H54 (cell line): ENCODE data around the gene PLAAT1.
A peak's percentile ranks its signal among the peaks of the same experiment; 100 is the strongest.

Source experiments
- DNase-seq: peaks from one replicate; pipeline ENCODE4 v3.0.0; 2011; ENCODE audit warnings: low spot score, mixed read lengths; ENCODE audit not compliant: insufficient read length
- FAIRE-seq: peaks from 3 replicates; lab custom pipeline; 2011; peaks lifted over from hg19 to GRCh38; lab: Jason Lieb, UNC
- POLR2A ChIP-seq: IDR thresholded peaks from 2 replicates; pipeline ENCODE4 v1.6.1; 2011; ENCODE audit warnings: low read depth, mild to moderate bottlenecking, low read length

Gene PLAAT1

DNA sequence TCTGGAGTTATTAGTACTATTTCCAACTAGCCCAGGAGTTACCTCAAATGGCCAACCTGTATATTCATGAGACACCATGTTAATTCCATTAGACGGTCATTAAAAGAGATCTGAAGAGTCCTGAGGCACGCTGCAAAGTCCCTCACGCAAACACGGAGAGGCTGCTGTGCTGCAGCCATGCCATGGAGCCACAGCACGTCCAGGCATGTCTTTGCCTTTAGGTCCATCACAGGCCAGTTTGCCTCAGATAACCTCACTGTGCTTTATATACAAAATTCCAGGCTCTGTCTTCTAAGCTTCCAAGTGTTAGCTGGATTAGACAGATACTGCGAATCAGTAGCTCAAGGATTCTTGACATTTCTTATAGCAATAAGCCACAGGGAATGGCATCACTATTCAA lies 9.8 kb upstream of the PLAAT1 start:
- no peak for DNase-seq
- TF ChIP-seq POLR2A, result no peak
- FAIRE-seq, result no peak

DNA sequence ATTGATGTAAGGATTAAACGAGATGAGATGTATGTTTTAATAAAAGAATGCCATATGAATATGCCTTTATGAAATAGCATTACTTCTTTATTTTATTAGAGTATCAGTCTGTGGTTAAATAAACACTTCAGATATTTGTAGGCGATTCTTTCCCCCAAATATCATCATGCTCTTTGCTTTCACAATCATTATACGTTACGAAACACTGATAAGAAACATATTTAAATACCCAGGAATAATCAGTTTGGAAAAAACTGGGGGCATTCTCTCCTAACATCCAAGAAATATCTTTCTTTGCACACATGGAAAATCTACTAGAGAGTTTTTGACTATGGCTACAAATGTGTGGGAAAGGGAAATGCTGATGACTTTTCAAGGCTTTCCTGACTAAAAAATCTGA lies 4.4 kb upstream of the PLAAT1 start:
- FAIRE-seq (no peak), DNase-seq (no peak)
- no peak for TF ChIP-seq POLR2A

DNA sequence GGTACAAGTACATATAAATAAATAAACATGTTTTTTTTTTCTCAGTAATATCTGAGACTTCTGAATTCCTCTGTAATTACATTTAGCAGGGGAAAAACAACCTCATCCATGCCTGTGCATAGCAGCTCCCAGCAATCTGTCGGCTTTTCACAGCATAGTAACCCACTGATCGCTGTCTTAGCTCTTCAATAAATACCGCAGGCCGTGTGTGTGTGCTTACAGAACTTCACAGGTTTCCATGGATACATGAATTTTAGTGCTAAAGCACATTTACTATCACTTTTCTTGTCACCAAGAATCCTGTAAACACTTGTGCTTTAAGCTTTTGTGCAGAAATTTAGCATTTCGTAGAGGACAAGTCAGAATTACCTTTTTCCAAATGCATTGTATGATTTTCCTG lies 4.0 kb upstream of the PLAAT1 start:
- DNase-seq (no peak), FAIRE-seq (no peak)
- TF ChIP-seq POLR2A, result no peak

DNA sequence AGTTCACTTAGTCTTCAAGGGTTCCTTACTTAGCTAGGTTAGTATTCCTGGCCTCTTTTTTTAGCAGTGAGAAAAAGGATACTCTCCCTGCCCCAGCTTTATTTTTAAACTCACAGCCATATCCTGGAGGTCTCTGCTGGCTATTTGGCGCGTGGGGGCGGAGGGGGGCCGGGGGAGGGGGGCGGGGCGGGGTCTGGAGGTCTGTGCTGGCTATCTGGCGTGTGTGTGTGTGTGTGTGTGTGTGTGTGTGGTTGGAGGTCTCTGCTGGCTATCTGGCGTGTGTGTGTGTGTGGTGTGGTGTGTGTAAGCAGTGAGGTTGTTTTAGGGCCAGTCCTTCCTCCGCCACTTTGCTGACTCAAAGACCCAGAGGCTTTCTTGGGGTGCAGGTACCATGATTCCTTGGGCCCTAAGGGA lies 579 bp upstream of the PLAAT1 start:
- FAIRE-seq, result peak; percentile 23
- TF ChIP-seq POLR2A, result no peak
- no peak for DNase-seq

DNA sequence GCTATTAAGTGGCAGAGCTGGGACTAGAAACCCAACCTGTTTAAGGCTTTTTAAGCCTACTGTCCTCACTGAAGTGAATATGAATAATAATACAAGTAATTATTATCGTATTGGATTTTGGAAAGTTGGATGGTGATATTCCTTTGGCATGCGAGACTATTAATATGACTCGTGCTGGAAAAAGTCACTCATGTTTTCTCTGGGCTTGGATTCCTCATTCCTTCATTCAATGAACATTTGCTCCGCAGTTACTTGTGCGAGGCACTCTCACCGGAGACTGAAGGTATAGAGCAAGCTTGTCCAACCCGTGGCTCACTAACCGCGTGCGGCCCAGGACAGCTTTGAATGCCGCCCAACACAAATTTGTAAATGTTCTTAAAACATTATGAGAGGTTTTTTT lies 694 bp downstream of the PLAAT1 start:
- no peak for DNase-seq
- no peak for FAIRE-seq
- TF ChIP-seq POLR2A, result no peak

DNA sequence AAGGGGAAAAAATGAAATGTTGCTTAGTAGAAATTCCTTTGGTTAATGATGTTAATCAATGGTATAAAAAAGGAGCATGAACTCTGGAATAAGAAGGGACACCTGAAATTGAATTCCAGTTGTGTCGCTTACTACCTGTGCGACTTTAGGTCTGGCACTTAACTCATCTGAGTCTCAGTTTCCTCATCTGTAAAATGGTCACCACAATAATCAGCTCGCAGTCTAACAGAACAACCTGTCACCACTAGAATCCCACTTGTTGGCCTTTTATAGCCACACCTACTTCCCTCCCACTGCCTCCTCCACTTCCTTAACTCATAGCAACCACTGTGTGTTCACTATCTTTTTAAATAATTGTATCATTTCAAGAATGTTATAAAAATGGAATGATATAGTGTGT lies 2.5 kb downstream of the PLAAT1 start:
- FAIRE-seq (peak; percentile 52), DNase-seq (no peak)
- no peak for TF ChIP-seq POLR2A

DNA sequence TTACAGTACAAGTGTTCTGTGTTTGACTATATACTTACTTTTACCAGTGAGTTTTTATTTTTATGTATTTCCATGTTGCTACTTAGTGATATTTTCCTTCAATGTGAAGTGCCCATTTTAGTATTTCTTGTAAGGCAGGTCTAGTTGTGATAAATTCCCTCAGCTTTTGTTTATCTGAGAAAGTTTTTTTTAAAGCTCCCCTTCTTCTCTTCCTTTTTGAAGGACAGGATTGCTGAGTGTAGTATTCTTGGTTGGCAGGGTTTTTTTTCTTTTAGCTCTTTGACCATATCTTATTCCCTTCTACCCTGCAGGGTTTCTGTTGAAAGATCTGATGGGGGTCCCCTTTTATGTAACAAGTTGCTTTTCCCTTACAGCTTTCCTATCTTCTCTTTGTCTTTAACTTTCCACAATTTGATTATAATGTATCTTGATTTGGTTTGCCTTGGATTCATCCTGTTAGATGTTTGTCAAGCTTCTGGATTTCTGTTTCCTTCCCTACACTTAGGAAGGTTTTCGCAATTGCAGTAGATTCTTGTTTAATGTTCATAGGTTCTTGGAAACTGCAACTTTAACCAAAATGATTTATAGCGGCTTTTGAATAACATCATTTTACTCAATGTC lies 7.9 kb downstream of the PLAAT1 start:
- DNase-seq, result no peak
- TF ChIP-seq POLR2A, result no peak
- no peak for FAIRE-seq

DNA sequence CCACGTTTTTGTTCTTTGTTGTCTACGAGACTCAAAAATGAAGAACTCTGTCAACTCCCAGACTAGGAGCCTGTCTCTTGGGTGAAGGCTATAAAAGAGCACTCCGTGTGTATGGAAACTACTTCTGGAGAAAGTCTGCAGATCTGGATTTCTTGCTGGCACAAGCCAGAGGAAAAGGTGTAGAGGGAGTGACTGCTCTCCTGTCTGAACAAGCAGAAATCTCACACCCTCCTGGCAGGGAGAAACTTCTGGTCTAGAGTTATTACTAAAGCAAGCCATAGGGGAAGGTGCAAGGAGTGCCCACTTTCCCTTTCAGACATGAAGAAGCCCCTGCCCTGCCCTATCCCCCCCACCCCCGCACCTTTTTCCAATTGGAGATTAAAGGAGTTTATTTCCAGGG lies 9.5 kb downstream of the PLAAT1 start:
- FAIRE-seq (no peak), DNase-seq (no peak)
- TF ChIP-seq POLR2A, result no peak

DNA sequence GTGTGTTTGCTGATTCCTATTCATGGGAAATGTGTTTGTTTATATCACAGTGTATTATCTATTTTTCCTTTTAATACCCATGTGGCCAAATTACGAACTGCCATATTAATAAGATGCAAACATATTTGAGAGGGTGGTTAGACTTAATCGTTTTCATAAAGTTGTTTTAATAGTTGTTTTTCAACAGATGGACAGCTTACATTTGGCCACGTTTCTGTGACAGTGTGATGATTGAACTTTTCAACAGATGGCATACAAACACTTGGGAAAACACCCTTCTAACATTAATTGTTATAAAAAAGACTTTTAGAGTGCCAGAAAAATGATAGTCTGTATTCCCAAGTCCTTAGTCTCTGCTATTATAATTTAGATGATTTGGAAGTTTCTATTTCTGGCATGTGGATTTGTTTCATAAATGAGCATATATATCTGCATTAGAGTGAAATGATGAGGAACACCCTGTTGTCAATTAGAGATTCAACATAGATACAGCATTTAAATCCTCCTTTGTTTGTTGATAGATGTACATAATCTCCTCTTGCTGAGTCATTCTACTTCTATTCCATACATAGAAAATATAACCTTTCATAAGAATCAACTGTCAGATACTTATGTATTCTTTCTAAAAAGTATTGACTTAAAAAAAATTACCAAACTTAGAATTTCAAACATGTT lies 13.1 kb downstream of the PLAAT1 start:
- DNase-seq (no peak), FAIRE-seq (no peak)
- TF ChIP-seq POLR2A, result no peak

DNA sequence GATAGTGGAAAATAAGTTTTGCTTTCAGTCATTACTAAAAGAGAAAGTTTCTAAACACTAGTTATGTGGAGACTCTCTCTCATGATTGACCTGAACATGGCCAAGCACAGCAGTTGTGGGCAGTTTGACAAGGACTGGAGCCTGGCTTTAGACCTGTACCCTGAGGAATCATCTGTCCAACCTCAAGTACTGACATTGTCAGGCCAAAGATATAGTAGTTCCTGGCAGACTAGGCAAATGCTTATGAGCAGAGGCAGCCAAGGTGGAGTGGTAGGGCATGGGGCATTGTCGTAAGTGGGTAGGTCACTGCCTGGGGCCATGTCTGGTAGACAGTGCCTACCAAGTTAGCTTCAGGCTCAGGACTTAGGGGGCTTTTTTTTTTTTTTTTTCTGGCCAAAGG lies 20.9 kb downstream of the PLAAT1 start:
- DNase-seq, result no peak
- no peak for FAIRE-seq
- TF ChIP-seq POLR2A, result no peak

DNA sequence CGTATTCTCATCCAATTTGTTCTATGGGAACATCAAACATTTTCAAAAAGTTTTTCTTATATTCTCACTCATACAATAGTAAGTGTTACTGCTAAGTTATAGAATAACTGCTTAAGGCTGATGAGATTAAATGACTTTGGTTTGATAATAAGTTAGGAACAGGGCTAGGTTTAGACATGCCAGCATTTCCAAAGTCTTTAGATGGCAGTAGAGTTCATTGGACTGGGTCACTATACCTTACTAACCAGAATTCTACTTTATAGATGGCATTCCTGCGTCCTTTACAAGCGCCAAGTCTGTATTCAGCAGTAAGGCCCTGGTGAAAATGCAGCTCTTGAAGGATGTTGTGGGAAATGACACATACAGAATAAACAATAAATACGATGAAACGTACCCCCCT lies 21.7 kb downstream of the PLAAT1 start:
- no peak for DNase-seq
- no peak for FAIRE-seq

DNA sequence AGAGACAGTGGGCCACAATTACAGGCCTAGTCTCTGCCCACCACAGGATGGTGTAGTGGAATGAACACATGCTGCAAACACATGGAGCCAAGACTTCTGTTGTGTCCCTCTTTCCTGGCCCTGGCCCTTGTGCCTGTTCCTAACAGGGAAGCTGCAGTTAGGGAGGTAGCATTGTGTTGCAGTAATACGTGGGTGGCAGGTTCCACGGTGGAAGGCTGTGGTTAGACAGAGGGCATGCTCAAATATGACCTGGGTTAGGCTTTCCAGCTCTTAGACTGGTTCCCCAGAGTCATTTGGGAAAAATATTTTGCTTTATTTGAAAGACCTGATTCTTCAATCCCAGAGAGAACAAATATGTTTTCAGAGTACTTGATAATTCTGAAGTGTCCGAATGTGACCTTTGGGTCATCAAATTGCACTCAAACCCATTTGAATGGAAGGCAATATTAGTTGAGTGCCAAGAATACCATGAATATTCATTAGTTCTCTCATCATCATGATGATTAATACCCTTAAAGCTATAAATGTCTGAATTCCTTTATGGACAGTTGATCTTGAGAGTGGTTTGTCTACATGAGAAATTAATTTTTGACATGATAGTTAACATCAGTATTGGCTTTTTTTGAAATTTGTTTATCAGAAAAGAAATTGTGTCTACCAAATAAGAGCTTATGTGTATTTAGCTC lies 28.5 kb downstream of the PLAAT1 start:
- DNase-seq (no peak), FAIRE-seq (peak; percentile 6)
- no peak for TF ChIP-seq POLR2A

More for the DNA sequence above, 21.7 kb downstream of the PLAAT1 start:
- TF ChIP-seq POLR2A, result no peak

DNA sequence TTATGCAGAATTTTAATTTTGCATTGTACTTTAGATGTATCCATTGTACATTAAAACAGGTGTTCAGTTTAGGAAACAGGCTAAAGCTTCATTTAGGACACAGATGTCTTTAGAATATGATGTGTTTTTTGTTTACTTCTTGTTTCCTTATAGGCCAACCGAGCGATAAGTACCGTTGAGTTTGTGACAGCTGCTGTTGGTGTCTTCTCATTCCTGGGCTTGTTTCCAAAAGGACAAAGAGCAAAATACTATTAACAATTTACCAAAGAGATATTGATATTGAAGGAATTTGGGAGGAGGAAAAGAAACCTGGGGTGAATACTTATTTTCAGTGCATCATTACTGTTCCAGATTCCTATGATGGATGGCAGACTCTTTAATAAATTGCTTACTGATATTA lies 29.4 kb downstream of the PLAAT1 start:
- TF ChIP-seq POLR2A, result no peak
- FAIRE-seq (no peak), DNase-seq (no peak)

DNA sequence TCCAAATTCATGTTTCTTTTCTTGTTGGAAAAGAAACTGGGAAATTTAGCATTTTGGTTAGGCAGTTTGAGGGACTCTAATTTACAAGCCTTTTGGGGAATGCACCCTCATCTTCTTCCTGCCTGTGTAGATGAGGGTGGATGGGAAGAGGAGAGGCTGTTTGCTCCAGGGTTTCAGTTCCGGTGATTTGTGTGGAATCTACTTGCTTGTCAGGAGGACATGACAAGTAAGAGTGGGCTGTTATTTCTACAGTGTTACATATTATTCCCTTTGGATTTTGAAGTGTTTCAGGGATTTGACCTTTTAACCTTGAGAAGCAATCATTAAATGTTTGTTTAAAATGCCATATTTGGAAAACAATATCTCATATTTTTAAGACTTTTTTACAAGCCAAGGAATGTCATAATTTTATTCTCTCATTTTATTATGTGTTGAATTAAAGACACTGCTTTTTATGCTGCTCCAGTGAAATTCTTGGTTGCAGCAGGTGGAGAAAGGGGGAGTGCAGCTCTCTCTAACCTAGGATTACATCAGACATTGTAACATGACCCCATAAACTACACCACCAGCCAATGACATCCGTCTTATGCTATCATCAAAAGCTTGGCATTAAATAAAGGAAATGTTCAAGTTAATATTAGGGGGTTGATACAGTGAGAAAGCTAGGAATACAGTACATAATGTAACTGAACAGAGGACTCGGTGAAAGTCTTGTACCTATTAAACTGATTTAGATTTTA lies 30.2 kb downstream of the PLAAT1 start:
- no peak for DNase-seq
- TF ChIP-seq POLR2A, result no peak
- no peak for FAIRE-seq
